HG02678 (cell line): Measurements from ENCODE around the gene MRM3.
"Not testable (repeated sequence)": the region's sequence is repeated elsewhere in the genome, so short reads cannot be mapped to it uniquely, and the experiment has no call there.

Experiments
- ATAC-seq: cut with Tn5 transposase; IDR thresholded peaks from one replicate; pipeline ENCODE4 v1.9.1; 2021; ENCODE audit warnings: mild to moderate bottlenecking, moderate library complexity; ENCODE audit not compliant: unreplicated experiment

MRM3 gene

GRCh38 chr17:753418-753817 is 28.7 kb upstream of the MRM3 start:
- no peak for ATAC-seq

- not testable (repeated sequence) for ATAC-seq
These were observed 26.7 kb upstream of the MRM3 start for GRCh38 chr17:755319-755961.

GRCh38 chr17:756010-756567 is 26.1 kb upstream of the MRM3 start:
- not testable (repeated sequence) for ATAC-seq

GRCh38 chr17:759964-760363 is 22.2 kb upstream of the MRM3 start:
- no peak for ATAC-seq

GRCh38 chr17:760371-760770 is 21.8 kb upstream of the MRM3 start:
- ATAC-seq, result no peak

- ATAC-seq, result no peak
These were observed 15.1 kb upstream of the MRM3 start for GRCh38 chr17:767076-767475.

- ATAC-seq, result no peak
These were observed 9.1 kb upstream of the MRM3 start for GRCh38 chr17:773016-773415.

GRCh38 chr17:773467-774312 is 8.5 kb upstream of the MRM3 start:
- ATAC-seq, result no peak

GRCh38 chr17:774313-774584 is 7.9 kb upstream of the MRM3 start:
- ATAC-seq, result no peak

GRCh38 chr17:778096-778495 is 4.1 kb upstream of the MRM3 start:
- ATAC-seq, result no peak

- ATAC-seq, result no peak
These were observed 2.0 kb downstream of the MRM3 start for GRCh38 chr17:784143-784542.

GRCh38 chr17:785901-786300 is 3.7 kb downstream of the MRM3 start:
- not testable (repeated sequence) for ATAC-seq

GRCh38 chr17:787641-788221 is 5.6 kb downstream of the MRM3 start:
- no peak for ATAC-seq

- ATAC-seq, result no peak
These were observed 6.4 kb downstream of the MRM3 start for GRCh38 chr17:788551-788950.

- no peak for ATAC-seq
These were observed 7.1 kb downstream of the MRM3 start for GRCh38 chr17:789160-789840.

GRCh38 chr17:789931-790873 is 8.0 kb downstream of the MRM3 start:
- ATAC-seq, result not testable (repeated sequence)

- ATAC-seq, result not testable (repeated sequence)
These were observed 8.7 kb downstream of the MRM3 start for GRCh38 chr17:790874-791247.

- no peak for ATAC-seq
These were observed 9.7 kb downstream of the MRM3 start for GRCh38 chr17:791829-792228.

- no peak for ATAC-seq
These were observed 10.1 kb downstream of the MRM3 start for GRCh38 chr17:792277-792676.

- no peak for ATAC-seq
These were observed 12.7 kb downstream of the MRM3 start for GRCh38 chr17:794876-795275.
